H1 (cell line): Measurements from ENCODE around the gene SCAMP3. TPM values are rescaled to one million over a fixed set of nuclear protein-coding genes. Genes with fewer than 3 reads are reported as not detected.

Experiments used
- CTCF ChIA-PET: fragments of 300-600 bp; sonication (Branson Sonifier 250); formaldehyde crosslinking; loops from one replicate; lab custom pipeline; 2021; ENCODE audit not compliant: partially characterized antibody; lab: Charles Lee
- POLR2A ChIA-PET: fragments of 300-600 bp; sonication (Branson Sonifier 250); formaldehyde crosslinking; loops from one replicate; lab custom pipeline; 2021; ENCODE audit warnings: inconsistent platforms; ENCODE audit not compliant: partially characterized antibody; lab: Charles Lee
- DNase-seq, 2 experiments: peaks; one replicate each; pipeline versions ENCODE4 v3.0.0 to v3.0.0-alpha.2; 2010 to 2022; ENCODE audit warnings: low spot score in 2 of 2, low read depth in 1 of 2, mixed read lengths in 1 of 2
- FAIRE-seq: peaks from 2 replicates; lab custom pipeline; 2011; peaks lifted over from hg19 to GRCh38; lab: Jason Lieb, UNC
- H2AFZ ChIP-seq: 2 replicates; pipeline ENCODE4 v1.8.1; 2012; ENCODE audit warnings: low read length, inconsistent platforms
- H2AK5ac ChIP-seq: 2 replicates; pipeline ENCODE4 v1.6.1; 2013; ENCODE audit warnings: low read depth, low read length
- H2BK120ac ChIP-seq: replicated peaks from 2 replicates; pipeline ENCODE3; 2013; ENCODE audit warnings: low read depth, low read length, inconsistent platforms
- H2BK12ac ChIP-seq: 2 replicates; pipeline ENCODE4 v1.6.1; 2013; ENCODE audit warnings: low read depth, low read length
- H2BK15ac ChIP-seq: 2 replicates; pipeline ENCODE4 v1.6.1; 2013; ENCODE audit warnings: low read length
- H2BK20ac ChIP-seq: 2 replicates; pipeline ENCODE4 v1.6.1; 2013; ENCODE audit warnings: low read length
- H2BK5ac ChIP-seq: 2 replicates; pipeline ENCODE4 v1.6.1; 2013; ENCODE audit warnings: low read depth, low read length
- H3K14ac ChIP-seq: 2 replicates; pipeline ENCODE4 v1.6.1; 2013; ENCODE audit warnings: inconsistent platforms; ENCODE audit not compliant: insufficient read length
- H3K18ac ChIP-seq: 2 replicates; pipeline ENCODE4 v1.6.1; 2013; ENCODE audit warnings: low read length; ENCODE audit errors: extremely low read depth
- H3K23ac ChIP-seq: 2 replicates; pipeline ENCODE4 v1.6.1; 2013; ENCODE audit warnings: inconsistent platforms; ENCODE audit not compliant: insufficient read length
- H3K23me2 ChIP-seq: 2 replicates; pipeline ENCODE4 v1.6.1; 2013; ENCODE audit warnings: low read depth, low read length
- H3K27ac ChIP-seq: 2 replicates; pipeline ENCODE4 v1.6.1; 2011; ENCODE audit warnings: low read depth, low read length, inconsistent platforms
- H3K27me3 ChIP-seq, 4 experiments: replicated peaks in 1 of 4; 1 replicate in 1 of 4; 2 replicates in 3 of 4; pipeline versions ENCODE4 v1.6.1 to v1.8.1; 2011 to 2013; ENCODE audit warnings: low read length in 3 of 4, mild to moderate bottlenecking in 3 of 4, inconsistent platforms in 2 of 4, mixed read lengths in 2 of 4, moderate library complexity in 1 of 4; ENCODE audit not compliant: control insufficient read depth in 3 of 4, insufficient read depth in 3 of 4; ENCODE audit errors: extremely low read depth in 1 of 4
- H3K36me3 ChIP-seq, 4 experiments: 2 replicates each; pipeline versions ENCODE4 v1.6.1 to v1.8.1; 2011 to 2013; ENCODE audit warnings: mild to moderate bottlenecking in 4 of 4, low read length in 3 of 4, moderate library complexity in 2 of 4, control low read depth in 1 of 4, inconsistent platforms in 1 of 4; ENCODE audit not compliant: insufficient read depth in 4 of 4, control insufficient read depth in 2 of 4
- H3K4ac ChIP-seq: replicated peaks from 2 replicates; pipeline ENCODE3; 2013; ENCODE audit warnings: low read length, low read depth, mixed read lengths, inconsistent platforms; ENCODE audit not compliant: insufficient read length
- H3K4me1 ChIP-seq, 4 experiments: replicated peaks in 1 of 4; 1 replicate in 1 of 4; 2 replicates in 3 of 4; pipeline versions ENCODE4 v1.6.1 to v1.8.1; 2011 to 2013; ENCODE audit warnings: low read length in 3 of 4, inconsistent platforms in 2 of 4, mixed read lengths in 1 of 4; ENCODE audit not compliant: insufficient read depth in 4 of 4, control insufficient read depth in 3 of 4
- H3K4me2 ChIP-seq, 2 experiments: 2 replicates each; pipeline versions ENCODE4 v1.6.1 to v1.8.1; 2011 to 2013; ENCODE audit warnings: low read depth in 2 of 2, low read length in 2 of 2, control low read depth in 1 of 2, inconsistent platforms in 1 of 2, mild to moderate bottlenecking in 1 of 2; ENCODE audit not compliant: insufficient read depth in 1 of 2
- H3K4me3 ChIP-seq, 4 experiments: fragments of 200-600, 300-600 bp in 1 of 4; sonication (generic), shearing (Covaris generic), sonication (Bioruptor Twin) in 1 of 4; 2 replicates each; pipeline versions ENCODE4 v1.5.1 to v1.8.1; 2011 to 2016; ENCODE audit warnings: low read length in 4 of 4, low read depth in 3 of 4, control low read depth in 2 of 4, inconsistent platforms in 2 of 4, mild to moderate bottlenecking in 2 of 4, mixed read lengths in 1 of 4, moderate library complexity in 1 of 4; ENCODE audit not compliant: insufficient read depth in 2 of 4; ENCODE audit errors: extremely low read depth in 1 of 4
- H3K56ac ChIP-seq: replicated peaks from 2 replicates; pipeline ENCODE3; 2013; ENCODE audit warnings: low read depth, mild to moderate bottlenecking, mixed read lengths, low read length, inconsistent platforms; ENCODE audit not compliant: insufficient read length
- H3K79me1 ChIP-seq: 2 replicates; pipeline ENCODE4 v1.6.1; 2013; ENCODE audit warnings: low read depth, low read length, control low read depth
- H3K79me2 ChIP-seq, 2 experiments: 2 replicates each; pipeline versions ENCODE4 v1.6.1 to v1.8.1; 2012 to 2013; ENCODE audit warnings: low read length in 2 of 2, mild to moderate bottlenecking in 2 of 2, inconsistent platforms in 1 of 2; ENCODE audit not compliant: insufficient read depth in 2 of 2, control insufficient read depth in 1 of 2
- H3K9ac ChIP-seq, 4 experiments: replicated peaks in 1 of 4; 1 replicate in 1 of 4; 2 replicates in 3 of 4; pipeline versions ENCODE4 v1.6.1 to v1.8.1; 2011 to 2013; ENCODE audit warnings: low read depth in 3 of 4, low read length in 3 of 4, control low read depth in 2 of 4, mild to moderate bottlenecking in 2 of 4, moderate library complexity in 2 of 4, inconsistent platforms in 1 of 4; ENCODE audit errors: extremely low read depth in 1 of 4
- H3K9me3 ChIP-seq, 2 experiments: 2 replicates each; pipeline versions ENCODE4 v1.6.1 to v1.8.1; 2012 to 2013; ENCODE audit warnings: mild to moderate bottlenecking in 2 of 2, moderate library complexity in 2 of 2, control low read depth in 1 of 2, inconsistent platforms in 1 of 2, low read depth in 1 of 2, low read length in 1 of 2, mixed read lengths in 1 of 2; ENCODE audit not compliant: insufficient read depth in 2 of 2
- H4K20me1 ChIP-seq, 2 experiments: replicated peaks in 1 of 2; 2 replicates each; pipeline versions ENCODE3 to v1.8.1; 2011 to 2013; ENCODE audit warnings: inconsistent platforms in 2 of 2, low read length in 2 of 2, mild to moderate bottlenecking in 1 of 2; ENCODE audit not compliant: insufficient read depth in 2 of 2, control insufficient read depth in 1 of 2
- H4K5ac ChIP-seq: 2 replicates; pipeline ENCODE4 v1.6.1; 2013; ENCODE audit warnings: low read length, low read depth, mixed read lengths, inconsistent platforms; ENCODE audit not compliant: insufficient read length
- H4K8ac ChIP-seq: 2 replicates; pipeline ENCODE4 v1.8.0; 2013; ENCODE audit warnings: mild to moderate bottlenecking, moderate library complexity, low read length, inconsistent platforms; ENCODE audit not compliant: insufficient read depth; ENCODE audit errors: extremely low read depth
- H4K91ac ChIP-seq: replicated peaks from 2 replicates; pipeline ENCODE3; 2013; ENCODE audit warnings: low read length, mixed read lengths, inconsistent platforms; ENCODE audit not compliant: insufficient read length
- EP300 ChIP-seq, 2 experiments: IDR thresholded peaks; 1 replicate in 1 of 2; 2 replicates in 1 of 2; pipeline ENCODE4 v1.6.1; 2011 to 2012; ENCODE audit warnings: low read depth in 2 of 2, low read length in 2 of 2, mild to moderate bottlenecking in 2 of 2, borderline replicate concordance in 1 of 2, inconsistent platforms in 1 of 2, moderate library complexity in 1 of 2
- EZH2 ChIP-seq: fragments of 200-600 bp; sonication (generic); IDR thresholded peaks from 2 replicates; pipeline ENCODE4 v1.7.1; 2012; ENCODE audit warnings: low read depth, mild to moderate bottlenecking, moderate library complexity, low read length, inconsistent platforms; ENCODE audit not compliant: severe bottlenecking
- NANOG ChIP-seq: IDR thresholded peaks from 2 replicates; pipeline ENCODE4 v1.6.1; 2011; ENCODE audit warnings: low read length, low read depth, mild to moderate bottlenecking, inconsistent platforms; ENCODE audit not compliant: insufficient read depth, poor library complexity, severe bottlenecking
- RFX5 ChIP-seq: IDR thresholded peaks from 2 replicates; pipeline ENCODE4 v1.6.1; 2011; ENCODE audit warnings: low read depth, low read length, improper control_type of control experiment, borderline replicate concordance
- SIN3A ChIP-seq, 2 experiments: IDR thresholded peaks in 1 of 2; conservative IDR thresholded peaks in 1 of 2; 2 replicates each; pipeline ENCODE4 v1.6.1; 2011 to 2012; ENCODE audit warnings: low read length in 2 of 2, improper control_type of control experiment in 1 of 2, low read depth in 1 of 2, mild to moderate bottlenecking in 1 of 2
- TCF12 ChIP-seq: IDR thresholded peaks from 2 replicates; pipeline ENCODE4 v1.6.1; 2011; ENCODE audit warnings: low read depth, mild to moderate bottlenecking, low read length
- WGBS, 2 experiments: shearing (Covaris generic) in 1 of 2; methylation state at CpG; one replicate each; pipeline versions ENCODE4 v1.1.6 to v1.1.7; 2013 to 2015; ENCODE audit warnings: low lambda C conversion rate in 2 of 2, mixed read lengths in 2 of 2, inconsistent platforms in 1 of 2, low coverage in 1 of 2, missing lambda C conversion rate in 1 of 2; ENCODE audit not compliant: insufficient replicate concordance in 2 of 2, insufficient coverage in 1 of 2, insufficient read length in 1 of 2; ENCODE audit errors: extremely low coverage in 1 of 2, missing lambda C conversion rate in 1 of 2; 5-methylcytosine and 5-hydroxymethylcytosine counted together
- polyA plus RNA-seq, 7 experiments: library from polyadenylated mRNA; depleted of rRNA in 3 of 7; stranded (reverse) in 5 of 7; unstranded in 2 of 7; fragments of >200 nt in 5 of 7; fragments of 200-250 nt in 2 of 7; gene quantifications; 1 replicate in 5 of 7; 2 replicates in 1 of 7; 4 replicates in 1 of 7; pipeline versions ENCODE4 v1.2.1 to v1.2.3, GENCODE V29; 2011 to 2013; ENCODE audit warnings: missing spikeins in 2 of 7, mixed read lengths in 2 of 7
- total RNA-seq: library from RNA; stranded (reverse); fragmentation: NEBNext Ultra II Directional; extraction: Animal tissue kit (Norgen Biotek cat#: 25700); gene quantifications from 2 replicates; pipeline ENCODE4 v1.2.1, GENCODE V29; 2021
- TF ChIP-seq, protein P1 (sequence below): IDR thresholded peaks from 2 replicates; pipeline ENCODE4 v1.6.1; 2012; ENCODE audit warnings: inconsistent platforms
- TF ChIP-seq, protein P2 (sequence below): IDR thresholded peaks from 2 replicates; pipeline ENCODE4 v1.6.1; 2011; ENCODE audit warnings: low read depth, mild to moderate bottlenecking, low read length; ENCODE audit not compliant: insufficient read depth

SCAMP3 gene
- total and polyA plus RNA-seq, 2 of the 8 experiments (the other 6 are each of a cell fraction or from before 2014, with no cell fraction given): 48.9 to 143 TPM

DNA sequence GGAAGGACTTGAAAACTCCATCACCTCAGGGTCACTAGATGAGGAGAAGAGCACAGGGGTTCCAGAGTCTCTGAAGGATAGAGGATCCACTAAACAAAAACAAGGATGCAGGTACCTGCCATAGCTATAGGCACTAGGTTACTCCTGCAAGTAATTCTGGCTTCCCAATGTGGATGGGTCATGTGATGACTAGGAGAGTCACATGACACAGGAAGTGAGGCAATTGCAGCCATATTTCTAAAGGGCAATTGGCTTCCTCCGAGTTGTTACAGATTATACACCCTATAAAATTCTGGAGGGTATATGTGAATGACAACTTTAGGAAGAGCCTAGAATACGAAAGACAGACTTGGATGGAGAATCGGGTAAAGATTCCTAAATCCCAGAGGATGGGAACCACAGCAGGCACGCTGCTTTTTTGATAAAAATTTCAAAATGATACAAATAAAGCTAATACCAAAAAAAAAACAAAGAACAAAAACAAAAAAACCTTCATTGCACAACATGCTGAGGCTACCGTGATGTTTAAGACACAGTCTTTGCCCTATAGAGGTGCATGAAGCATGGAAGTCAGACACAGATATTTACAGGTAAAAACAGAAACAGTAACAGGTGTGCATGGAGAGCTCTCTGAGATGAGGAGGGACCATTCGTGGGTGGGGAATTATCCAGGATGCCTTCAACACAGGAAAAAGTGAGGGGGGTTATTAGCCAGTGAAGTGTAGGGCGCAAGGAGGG lies 43.1 kb downstream of the SCAMP3 start:
- peak; percentile 62 for FAIRE-seq
- no peak overlapping the region; a peak in 1 of 7 replicates for H3K9ac ChIP-seq
- H3K27ac ChIP-seq: no peak overlapping the region
- TF ChIP-seq TCF12 (0 out of 2 replicates have a peak, but pooled peaks have one; percentile 12), SIN3A (conservative IDR thresholded peaks at IDR 0.05 in 1 of 2, IDR thresholded peaks at IDR 0.05 in 1 of 2; ENCODE audit: low read depth in 1 of 2, low read length in 2 of 2) (peak; percentile 96 to 98; a peak in 3 of 4 replicates), NANOG (no peak), RFX5 (no peak), EP300 (IDR thresholded peaks at IDR 0.05; ENCODE audit: borderline replicate concordance in 1 of 2, low read depth in 2 of 2, low read length in 2 of 2) (peak in 1 of 2 experiments; percentile 61; a peak in 1 of 3 replicates), EZH2 (no peak)
- TF ChIP-seq, protein P1, sequence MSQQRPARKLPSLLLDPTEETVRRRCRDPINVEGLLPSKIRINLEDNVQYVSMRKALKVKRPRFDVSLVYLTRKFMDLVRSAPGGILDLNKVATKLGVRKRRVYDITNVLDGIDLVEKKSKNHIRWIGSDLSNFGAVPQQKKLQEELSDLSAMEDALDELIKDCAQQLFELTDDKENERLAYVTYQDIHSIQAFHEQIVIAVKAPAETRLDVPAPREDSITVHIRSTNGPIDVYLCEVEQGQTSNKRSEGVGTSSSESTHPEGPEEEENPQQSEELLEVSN: no peak
- TF ChIP-seq, protein P2, sequence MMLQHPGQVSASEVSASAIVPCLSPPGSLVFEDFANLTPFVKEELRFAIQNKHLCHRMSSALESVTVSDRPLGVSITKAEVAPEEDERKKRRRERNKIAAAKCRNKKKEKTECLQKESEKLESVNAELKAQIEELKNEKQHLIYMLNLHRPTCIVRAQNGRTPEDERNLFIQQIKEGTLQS: peak; percentile 99

More for the DNA sequence above, 43.1 kb downstream of the SCAMP3 start:
- H2BK15ac ChIP-seq: no peak overlapping the region
- H3K9me3 ChIP-seq: no peaks in the 10 kb centered on the region
- no peak overlapping the region for H2AK5ac ChIP-seq
- H3K23ac ChIP-seq: no peak overlapping the region
- no peaks in the 10 kb centered on the region for H4K20me1 ChIP-seq
- no peak overlapping the region for H3K56ac ChIP-seq
- no peak overlapping the region for H3K14ac ChIP-seq
- no peak overlapping the region for H4K5ac ChIP-seq
- peak overlapping the region; percentile 77; the same call in 1 of the 2 replicates for H2AFZ ChIP-seq
- H4K91ac ChIP-seq: no peak overlapping the region
- H2BK12ac ChIP-seq: no peak overlapping the region
- no peak overlapping the region for H2BK120ac ChIP-seq
- 56% methylated on average over 7 of the region's 7 CpGs; no CpG with 5 or more reads in 1 of the 2 experiments for WGBS, 2 experiments
- H3K4ac ChIP-seq: no peak overlapping the region
- H2BK20ac ChIP-seq: no peak overlapping the region
- no peaks in the 10 kb centered on the region for H3K27me3 ChIP-seq
- H3K23me2 ChIP-seq: no peaks in the 10 kb centered on the region
- POLR2A ChIA-PET: interaction anchor here (0.9 to 11.9 kb wide), 10 partner anchors 8 to 54 kb away, joined by 3 to 235 read pairs (median 6); partner anchors contain the start of genes CLK2, KRTCAP2, MTX1 and SCAMP3
- CTCF ChIA-PET: interaction anchor here (0.6 to 2.5 kb wide), 10 partner anchors 10 to 134 kb away, joined by 3 to 16 read pairs (median 4); partner anchors contain the start of genes MTX1 and THBS3
- H3K79me1 ChIP-seq: no peaks in the 10 kb centered on the region; the same call in 1 of the 2 replicates
- peak overlapping the region; percentile 38 to 71 for H3K4me2 ChIP-seq
- H3K79me2 ChIP-seq: no peaks in the 10 kb centered on the region
- H3K4me1 ChIP-seq: peaks cover 0 to 7% (median 0%) of the 10 kb centered on the region in 4 experiments; a peak in 1 of 7 replicates
- peak overlapping the region in 2 of 4 experiments; percentile 20 to 21; a peak in 2 of 8 replicates for H3K4me3 ChIP-seq
- H4K8ac ChIP-seq: peak overlapping the region; percentile 90; the same call in 1 of the 2 replicates
- 0 out of 2 replicates have a peak overlapping the region, but pooled peaks have one; percentile 19 for H2BK5ac ChIP-seq
- H3K18ac ChIP-seq: peak overlapping the region; percentile 28
- 0 out of 8 replicates have a peak, but pooled peaks cover 0 to 2% (median 0%) of the 10 kb centered on the region in 4 experiments for H3K36me3 ChIP-seq
- peak in 1 of 2 experiments; percentile 69 for DNase-seq
